Memory B cell (primary cell): Measurements from ENCODE around the gene NCOA7.
A peak's percentile ranks its signal among the peaks of the same experiment; 100 is the strongest.
"Not testable (repeated sequence)": the region's sequence is repeated elsewhere in the genome, so short reads cannot be mapped to it uniquely, and the experiment has no call there.

ENCODE experiments used
- ATAC-seq: fragments of 150-1000 bp; cut with Tn5 transposase; 2 replicates; pipeline ENCODE4 v1.10.0; 2021; ENCODE audit warnings: low read depth, mild to moderate bottlenecking, moderate library complexity
- DNase-seq, 2 donors: peaks; one replicate each; pipeline ENCODE4 v3.0.0; 2022; ENCODE audit warnings: low spot score in 2 of 2
- H3K27ac Mint-ChIP-seq: one replicate; pipeline ENCODE4 v1.8.0; 2022; ENCODE audit warnings: mild to moderate bottlenecking, moderate library complexity, mixed read lengths
- H3K27me3 Mint-ChIP-seq: one replicate; pipeline ENCODE4 v1.8.0; 2022; ENCODE audit warnings: mixed read lengths
- H3K36me3 Mint-ChIP-seq: one replicate; pipeline ENCODE4 v1.8.0; 2022; ENCODE audit warnings: mild to moderate bottlenecking, mixed read lengths
- H3K4me1 Mint-ChIP-seq: one replicate; pipeline ENCODE4 v1.8.0; 2022; ENCODE audit warnings: mixed read lengths
- H3K4me3 Mint-ChIP-seq: one replicate; pipeline ENCODE4 v1.8.0; 2022; ENCODE audit warnings: mild to moderate bottlenecking, moderate library complexity, mixed read lengths
- H3K9me3 Mint-ChIP-seq: one replicate; pipeline ENCODE4 v1.8.0; 2022; ENCODE audit warnings: mixed read lengths

The NCOA7 gene

GRCh38 chr6:125972478-125972877, 181.7 kb downstream of the NCOA7 start:
- Mint-ChIP-seq H3K4me1 (peaks cover 23% of the 10 kb centered on the region), H3K36me3 (peaks cover 16% of the 10 kb centered on the region)
- H3K9me3 Mint-ChIP-seq, ATAC-seq, DNase-seq, H3K27me3 Mint-ChIP-seq, H3K4me3 Mint-ChIP-seq, H3K27ac Mint-ChIP-seq: not testable (repeated sequence)

GRCh38 chr6:125974214-125974866, 183.6 kb downstream of the NCOA7 start:
- Mint-ChIP-seq H3K9me3 (no peaks in the 10 kb centered on the region), H3K4me3 (no peak overlapping the region), H3K4me1 (peaks cover 8% of the 10 kb centered on the region), H3K36me3 (peaks cover 4% of the 10 kb centered on the region), H3K27me3 (no peaks in the 10 kb centered on the region), H3K27ac (no peak overlapping the region)
- ATAC-seq (peak; percentile 71), DNase-seq (peak in 1 of 2 donors; percentile 27)

- H3K4me3 Mint-ChIP-seq: no peak overlapping the region
- ATAC-seq: no peak
- H3K4me1 Mint-ChIP-seq: peaks cover 3% of the 10 kb centered on the region
- DNase-seq: no peak
- H3K27ac Mint-ChIP-seq: no peak overlapping the region
- no peaks in the 10 kb centered on the region for H3K27me3 Mint-ChIP-seq
- H3K9me3 Mint-ChIP-seq: no peaks in the 10 kb centered on the region
- H3K36me3 Mint-ChIP-seq: peaks cover 4% of the 10 kb centered on the region
These were observed 188.3 kb downstream of the NCOA7 start for GRCh38 chr6:125979101-125979500.
